GM23338 (cell line): Measurements from ENCODE around the gene CCDC28A.

Experiments
- CREB1 ChIP-seq: fragments of 250-450 bp; sonication (Bioruptor Pico); IDR thresholded peaks from 2 replicates; pipeline ENCODE4 v1.5.0; 2020; ENCODE audit warnings: low read depth, mild to moderate bottlenecking, moderate library complexity
- CTCF ChIP-seq, 2 experiments: fragments of 200-600 bp in 1 of 2; sonication (generic) in 1 of 2; conservative IDR thresholded peaks; 2 replicates each; pipeline versions ENCODE4 v1.5.1 to v1.6.1; 2016 to 2017; ENCODE audit warnings: antibody characterized with exemption in 2 of 2, low read depth in 2 of 2, mild to moderate bottlenecking in 2 of 2, moderate library complexity in 1 of 2
- EZH2 ChIP-seq: fragments of 200-600 bp; sonication (generic); IDR thresholded peaks from one replicate; pipeline ENCODE4 v1.8.0; 2017; ENCODE audit warnings: antibody characterized with exemption, mild to moderate bottlenecking, low read depth; ENCODE audit not compliant: unreplicated experiment
- EZH2phosphoT487 ChIP-seq: fragments of 200-600 bp; sonication (generic); IDR thresholded peaks from one replicate; pipeline ENCODE4 v1.8.1; 2018; ENCODE audit warnings: antibody characterized with exemption; ENCODE audit not compliant: unreplicated experiment
- JUNB ChIP-seq: IDR thresholded peaks from one replicate; pipeline ENCODE4 v1.6.1; 2016; ENCODE audit warnings: antibody characterized with exemption; ENCODE audit not compliant: unreplicated experiment
- NANOG ChIP-seq: IDR thresholded peaks from 2 replicates; pipeline ENCODE4 v1.6.1; 2016; ENCODE audit warnings: antibody characterized with exemption, borderline replicate concordance
- POLR2AphosphoS5 ChIP-seq: IDR thresholded peaks from 2 replicates; pipeline ENCODE4 v1.6.1; 2016; ENCODE audit warnings: antibody characterized with exemption, low read depth
- REST ChIP-seq: IDR thresholded peaks from one replicate; pipeline ENCODE4 v1.6.1; 2018; ENCODE audit warnings: antibody characterized with exemption; ENCODE audit not compliant: unreplicated experiment
- ZNF114 ChIP-seq: fragments of 250-450 bp; sonication (Bioruptor Pico); IDR thresholded peaks from 2 replicates; pipeline ENCODE4 v1.5.0; 2020; ENCODE audit warnings: mild to moderate bottlenecking, moderate library complexity

GRCh38 chr6:138832182-138832581 is 58.6 kb downstream of the CCDC28A start:
- no peak for TF ChIP-seq EZH2
- no peak for TF ChIP-seq CTCF (conservative IDR thresholded peaks at IDR 0.05; ENCODE audit: low read depth in 2 of 2)
- TF ChIP-seq POLR2AphosphoS5 = no peak
- no peak for TF ChIP-seq REST
- no peak for TF ChIP-seq EZH2phosphoT487
- TF ChIP-seq CREB1 (CRISPR knock-in tag) = no peak
- TF ChIP-seq NANOG = no peak
- TF ChIP-seq JUNB = no peak
- no peak for TF ChIP-seq ZNF114 (CRISPR knock-in tag)
